NOMO-1 (cell line): ENCODE results near the gene ZNF407.
A peak's percentile ranks its signal among the peaks of the same experiment; 100 is the strongest.

Source experiments
- DNase-seq, 2 experiments: peaks; one replicate each; lab custom pipeline; 2025; ENCODE audit not compliant: unreplicated experiment in 2 of 2; lab: John Stamatoyannopoulos, UW

The ZNF407 gene

DNA sequence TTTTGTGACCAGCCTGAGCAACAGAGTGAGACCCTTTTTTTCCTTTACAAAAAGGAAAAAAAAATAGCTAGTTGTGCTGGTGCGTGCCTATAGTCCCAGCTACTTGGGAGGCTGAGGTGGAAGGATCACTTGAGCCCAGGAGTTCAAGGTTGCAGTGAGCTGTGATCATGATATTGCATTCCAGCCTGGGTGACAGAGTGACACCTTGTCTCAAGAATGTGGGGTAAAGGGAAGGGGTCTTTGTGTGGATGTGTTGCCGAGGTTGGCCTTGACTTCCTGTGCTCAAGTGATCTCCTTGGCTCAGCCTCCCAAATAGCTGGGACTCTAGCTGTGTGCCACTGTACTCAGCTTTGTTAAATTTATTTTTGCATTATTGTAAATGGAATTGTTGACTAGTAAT, 120.6 kb downstream of the ZNF407 start:
- no peak for DNase-seq

DNA sequence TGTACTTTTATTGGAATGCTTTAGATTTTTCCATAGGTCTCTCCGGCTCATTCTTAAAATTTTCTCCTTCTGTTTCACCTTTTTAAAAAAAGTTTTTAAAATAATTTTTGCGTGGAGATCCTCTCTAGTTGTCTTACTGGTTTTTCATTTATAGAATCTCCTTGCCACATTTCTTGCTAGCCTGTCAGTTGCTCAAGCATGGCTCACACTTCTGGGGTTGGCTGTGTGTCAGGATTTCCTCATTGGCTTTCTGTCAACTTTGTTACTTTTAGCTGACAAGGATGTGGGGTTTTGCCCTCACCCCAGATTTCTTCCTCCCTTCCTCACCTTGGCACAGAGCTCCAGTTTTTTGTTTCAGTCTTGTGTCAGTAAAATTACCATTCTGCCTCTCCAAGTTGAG, 124.6 kb downstream of the ZNF407 start:
- peak; percentile 14 to 41 for DNase-seq

DNA sequence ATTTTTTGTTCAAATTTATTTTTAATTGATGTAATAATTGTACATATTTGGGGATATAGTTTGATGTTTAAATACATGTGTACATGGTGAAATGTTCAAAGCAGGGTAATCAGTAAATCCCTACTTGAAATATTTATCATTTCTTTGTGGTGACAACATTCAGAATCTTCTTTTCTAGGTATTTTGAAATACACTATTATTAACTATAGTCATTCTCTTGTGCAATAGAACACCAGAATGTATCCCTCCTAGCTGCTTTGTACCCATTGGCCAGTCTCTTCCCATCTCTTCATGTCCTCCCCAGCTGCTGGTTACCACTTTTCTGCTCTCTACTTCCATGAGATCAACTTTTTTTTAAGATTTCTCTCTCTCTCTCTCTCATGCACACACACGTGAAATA, 126.5 kb downstream of the ZNF407 start:
- peak in 1 of 2 experiments; percentile 18 for DNase-seq

DNA sequence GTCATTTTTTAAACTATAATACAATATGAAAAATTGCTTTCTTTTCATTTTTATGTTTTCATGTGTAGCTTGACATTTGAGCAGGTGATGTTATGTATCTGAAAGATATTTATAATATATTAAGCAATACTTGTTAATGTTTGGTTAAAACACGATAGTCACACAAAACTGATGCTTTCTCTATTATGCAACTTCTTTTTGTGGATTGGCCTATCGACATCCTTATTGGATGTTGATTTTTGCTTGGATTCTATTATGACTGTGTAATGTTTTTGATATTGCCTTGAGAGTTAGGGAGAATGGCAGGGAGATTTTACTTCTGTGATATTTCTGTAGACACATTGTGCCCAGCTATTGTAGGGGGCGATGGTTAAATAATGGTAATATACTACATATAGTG, 128.0 kb downstream of the ZNF407 start:
- DNase-seq: no peak

DNA sequence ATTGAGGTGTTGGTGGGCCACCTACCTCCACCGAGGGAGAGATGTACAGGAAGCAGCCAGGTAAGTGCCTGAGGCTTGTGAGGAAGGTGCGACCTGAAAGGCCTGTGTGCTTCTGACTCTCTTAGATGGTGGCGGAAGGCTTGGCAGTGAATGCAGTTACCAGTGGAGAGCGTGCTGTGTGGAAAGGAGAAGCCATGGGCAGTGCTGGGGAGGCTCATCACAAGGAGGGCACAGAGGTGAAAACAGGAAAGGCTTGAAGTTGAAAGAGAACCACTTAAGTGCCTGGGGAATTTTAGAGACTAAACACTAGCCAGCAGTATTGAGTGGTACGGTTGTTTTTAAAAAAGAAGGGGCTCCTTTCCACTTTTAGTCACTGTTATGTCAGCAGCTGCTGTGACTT, 130.9 kb downstream of the ZNF407 start:
- no peak for DNase-seq

DNA sequence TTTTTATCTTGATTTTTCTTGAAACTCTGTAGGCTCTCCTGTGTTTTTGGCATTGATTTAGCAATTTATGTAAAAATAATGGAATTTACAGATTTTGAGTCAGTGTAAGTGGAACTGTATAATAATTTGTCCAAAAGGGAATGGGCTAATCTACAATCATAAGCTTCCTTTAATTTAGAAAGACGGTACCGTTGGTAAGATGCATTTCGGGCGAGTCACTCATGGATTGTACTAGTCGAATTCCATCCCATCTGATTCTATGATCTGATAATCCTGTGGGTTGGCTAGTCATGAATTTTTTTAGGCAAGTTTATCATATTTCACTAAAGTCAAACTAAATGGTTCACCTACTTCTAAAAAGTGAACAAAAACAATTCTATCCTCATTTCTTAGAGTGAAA, 133.4 kb downstream of the ZNF407 start:
- no peak for DNase-seq

DNA sequence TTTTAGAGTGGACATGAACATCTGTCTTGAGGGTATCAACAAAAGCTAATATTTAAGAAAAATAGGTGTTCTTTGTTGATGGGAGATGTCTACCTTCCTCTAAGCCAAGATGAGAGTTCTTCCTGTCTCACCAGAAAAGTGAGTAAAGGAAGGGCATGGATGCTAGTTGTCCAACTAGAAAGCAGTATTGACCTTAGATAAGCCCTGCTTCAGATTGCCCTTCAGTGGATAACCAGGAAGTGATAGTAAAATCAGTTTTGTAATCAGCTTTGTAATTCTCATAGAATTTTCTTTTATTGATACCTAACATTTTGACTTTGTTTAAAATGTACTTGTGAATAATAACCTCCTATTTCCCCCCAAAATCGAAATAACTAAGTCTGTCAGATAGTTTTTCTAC, 134.7 kb downstream of the ZNF407 start:
- no peak for DNase-seq

DNA sequence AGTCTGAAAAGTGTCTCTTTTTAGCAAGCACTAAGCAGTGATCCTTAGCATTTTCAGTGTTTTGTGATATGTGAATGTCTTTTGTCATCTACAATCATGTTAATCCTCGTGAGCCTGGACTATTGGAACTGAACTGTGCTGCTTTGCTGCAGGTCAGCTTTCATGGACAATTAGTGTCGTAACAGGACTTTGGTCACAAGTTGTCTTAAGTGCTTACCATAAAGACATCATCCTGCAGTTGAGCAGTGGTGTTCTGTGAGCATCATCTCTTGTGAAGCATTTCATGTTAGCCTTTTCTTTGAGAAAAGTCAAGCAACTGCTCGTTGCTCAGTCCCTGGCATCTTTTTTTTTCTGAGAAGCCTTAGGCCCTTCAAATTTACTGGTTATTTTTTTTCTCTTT, 135.9 kb downstream of the ZNF407 start:
- no peak for DNase-seq

DNA sequence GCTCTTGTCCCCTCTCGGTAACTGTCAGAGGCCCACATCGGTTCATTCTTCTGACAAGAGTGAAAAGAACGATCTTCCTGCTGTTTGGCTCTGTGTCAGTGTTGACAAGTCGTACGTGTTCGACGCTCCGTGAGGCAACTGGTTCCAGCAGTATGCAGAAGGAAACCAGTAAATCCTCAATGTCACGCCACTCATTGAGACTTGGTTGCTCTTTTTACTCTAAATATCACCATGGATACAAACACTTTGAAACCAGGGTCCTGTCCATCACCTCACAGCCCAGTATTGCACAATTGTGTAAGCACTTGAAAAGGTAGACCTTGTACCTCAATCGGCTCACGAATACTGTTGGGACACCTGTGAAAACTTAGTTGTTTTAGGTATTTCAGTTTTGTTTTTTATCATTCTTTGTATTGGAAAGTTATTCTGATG, 136.4 kb downstream of the ZNF407 start:
- DNase-seq: no peak

DNA sequence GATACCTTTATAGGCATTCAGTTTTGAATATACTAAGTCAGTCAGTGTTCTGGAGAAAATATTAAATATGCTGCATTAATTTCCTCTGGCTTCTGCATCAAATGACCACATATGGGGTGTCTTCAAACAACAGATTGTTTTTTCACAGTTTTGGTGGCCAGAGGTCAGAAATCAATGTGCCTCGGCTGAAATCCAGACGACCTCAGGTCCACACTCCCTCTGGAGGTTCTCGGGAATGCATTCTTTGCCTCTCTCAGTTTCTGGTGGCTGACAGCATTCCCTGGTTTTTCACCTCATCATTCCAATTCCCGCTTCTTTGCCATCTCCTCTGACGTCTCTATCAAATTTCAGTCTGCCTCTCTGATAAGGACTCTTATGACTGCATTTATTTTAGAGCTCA, 142.3 kb downstream of the ZNF407 start:
- DNase-seq: no peak

DNA sequence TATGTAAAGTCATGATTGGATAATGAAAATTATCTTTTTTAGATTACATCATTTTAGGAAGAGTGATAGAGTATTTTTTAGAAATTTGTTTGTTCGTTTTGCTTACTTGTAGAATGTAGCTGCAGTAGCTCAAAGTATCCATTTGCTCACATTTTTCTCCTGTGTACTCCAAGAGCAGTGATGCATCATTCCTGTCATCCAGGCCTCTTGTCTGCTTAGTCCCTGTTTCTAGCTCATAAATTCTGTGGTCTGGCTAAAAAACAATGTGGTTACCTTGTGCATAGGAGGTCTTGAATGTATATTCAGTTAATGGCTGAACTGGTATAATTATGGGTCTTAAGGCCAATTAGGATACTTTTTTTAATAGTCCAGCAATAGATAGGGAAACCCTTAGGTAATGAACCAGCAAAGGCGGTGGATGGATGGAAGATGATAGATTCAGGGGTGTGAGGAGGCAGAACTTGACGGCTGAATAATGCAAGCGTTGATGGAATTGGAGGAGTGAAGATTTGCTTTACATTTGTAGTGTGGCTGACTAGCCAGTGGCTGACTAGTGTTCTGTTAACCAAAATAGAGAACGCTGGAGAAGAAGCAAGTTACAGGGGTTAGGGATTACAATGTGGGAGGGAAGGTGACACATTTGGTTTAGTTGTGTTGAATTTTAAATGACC, 145.0 kb downstream of the ZNF407 start:
- no peak for DNase-seq

DNA sequence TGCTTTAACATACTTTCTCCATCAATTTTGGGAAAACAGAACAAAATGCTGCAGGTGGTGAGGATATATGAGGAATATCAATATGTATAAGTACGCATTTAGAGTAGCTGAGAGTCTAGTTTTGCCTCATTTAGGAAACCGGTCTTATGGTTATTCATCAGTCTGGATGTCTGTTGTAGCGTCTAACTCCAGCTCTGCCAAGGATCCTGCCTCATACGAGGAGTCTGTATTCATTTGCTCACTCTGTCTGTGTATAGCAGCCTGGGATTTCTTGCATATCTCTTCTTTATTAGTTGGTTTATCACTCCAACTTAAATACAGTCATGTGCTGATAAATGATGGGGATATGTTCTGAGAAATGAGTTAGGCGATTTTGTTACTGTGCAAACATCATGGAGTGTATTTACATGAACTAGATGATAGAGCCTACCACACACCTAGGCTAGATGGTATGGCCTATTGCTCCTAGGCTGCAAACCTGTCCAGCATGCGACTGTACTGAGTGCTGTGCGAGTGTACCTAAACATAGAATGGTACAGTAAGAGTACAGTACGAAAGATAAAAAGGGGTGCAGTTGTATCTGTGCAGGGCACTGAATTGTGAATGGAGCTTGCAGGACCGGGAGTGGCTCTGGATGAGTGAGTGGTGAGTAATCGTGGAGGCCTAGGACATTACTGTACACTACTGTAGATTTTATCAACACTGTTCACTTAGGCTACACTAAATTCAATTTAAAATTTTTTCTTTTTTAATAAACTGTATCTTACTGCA, 148.1 kb downstream of the ZNF407 start:
- DNase-seq: no peak

DNA sequence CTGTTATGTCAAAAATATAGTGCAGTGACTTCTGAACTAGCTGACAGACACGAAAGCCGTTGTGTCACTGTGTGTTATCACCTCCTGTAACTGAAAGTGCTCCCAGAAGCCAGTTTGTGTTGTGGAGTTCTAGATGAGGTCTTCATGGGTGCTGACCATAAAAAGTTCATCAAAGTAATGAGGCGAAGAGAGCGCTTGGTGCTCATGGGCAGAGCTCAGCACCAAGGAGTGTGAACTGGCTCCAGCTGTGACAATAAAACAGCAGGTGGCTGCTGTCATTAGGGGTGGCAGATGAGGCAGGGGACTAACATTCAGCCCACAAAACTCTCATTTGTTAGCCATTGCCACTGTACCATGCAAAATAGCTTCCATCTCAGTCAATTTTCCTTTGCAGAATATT, 151.1 kb downstream of the ZNF407 start:
- DNase-seq: no peak

DNA sequence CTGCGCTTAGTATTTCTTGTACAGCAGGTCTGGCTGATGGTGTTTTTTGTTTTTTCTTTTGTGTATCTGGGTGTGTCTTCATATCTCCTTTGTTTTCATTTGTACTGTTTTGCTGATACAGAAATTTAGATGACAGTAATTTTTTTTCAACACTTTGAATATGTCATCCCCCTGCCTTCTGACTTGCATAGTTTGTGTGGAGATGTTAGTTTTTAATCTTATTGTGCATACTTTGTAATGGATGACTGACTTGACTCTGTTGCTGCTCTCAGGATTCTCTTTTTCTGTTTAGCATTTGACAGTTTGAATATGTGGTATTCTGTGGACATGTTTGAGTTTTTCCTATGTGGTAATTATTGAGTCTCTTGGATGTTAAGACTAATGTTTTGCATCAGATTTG, 161.3 kb downstream of the ZNF407 start:
- DNase-seq: no peak

DNA sequence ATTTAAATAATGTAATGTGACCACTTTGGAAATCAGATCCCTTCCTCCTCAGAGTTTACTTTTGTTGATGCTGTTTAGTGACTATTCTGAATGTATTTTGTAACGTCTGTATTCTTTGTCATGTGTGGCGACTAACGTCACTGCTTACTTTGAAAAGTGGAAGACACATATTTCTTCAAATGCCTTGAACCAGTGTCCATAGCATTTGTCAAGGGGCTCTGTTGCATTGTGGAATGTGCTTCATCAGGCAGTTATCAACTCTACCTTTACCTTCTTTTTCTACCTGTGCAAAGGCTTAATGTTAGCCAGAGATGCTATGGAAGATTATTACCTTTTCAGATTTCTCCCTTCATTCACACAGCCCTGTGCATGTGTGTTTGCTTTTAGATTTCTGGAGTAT, 162.4 kb downstream of the ZNF407 start:
- no peak for DNase-seq

DNA sequence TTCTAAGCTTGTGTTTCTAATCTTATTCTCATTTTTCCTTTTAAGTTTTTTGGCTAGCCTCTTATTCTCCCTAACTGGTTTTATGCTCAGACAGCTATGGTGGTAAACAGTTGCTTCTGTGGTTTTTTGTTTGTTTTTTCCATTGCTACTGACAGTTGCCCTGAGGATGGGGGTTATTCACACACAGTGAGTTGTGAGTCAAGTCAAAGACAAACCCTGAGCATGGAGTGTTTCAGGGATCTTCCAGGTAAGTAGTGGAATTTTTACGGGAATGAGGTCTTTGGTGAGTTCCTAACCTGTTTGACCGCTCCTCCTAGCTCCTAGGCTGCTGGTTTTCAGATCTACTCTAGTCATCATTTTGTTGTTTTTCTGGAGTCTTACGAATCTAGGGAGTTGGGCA, 162.8 kb downstream of the ZNF407 start:
- no peak for DNase-seq

DNA sequence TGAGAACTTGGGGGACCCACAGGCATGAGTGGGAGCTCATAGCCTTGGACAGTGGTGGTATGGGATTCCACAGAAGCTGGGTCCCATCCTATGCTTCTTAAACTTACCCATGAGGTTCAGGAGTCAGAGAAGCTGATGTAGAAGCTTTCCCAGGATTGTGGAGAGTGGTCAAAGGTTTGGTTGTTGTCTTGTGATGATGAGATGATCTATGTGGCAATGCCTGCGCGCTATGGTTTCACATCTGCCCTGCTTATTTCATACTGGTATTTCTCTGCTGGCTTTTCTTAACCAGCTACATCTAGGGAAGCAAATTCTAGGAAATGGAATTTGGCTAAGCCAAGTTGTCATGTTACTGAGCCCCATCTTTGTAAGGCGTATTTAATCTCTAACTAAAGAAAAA, 168.6 kb downstream of the ZNF407 start:
- no peak for DNase-seq

DNA sequence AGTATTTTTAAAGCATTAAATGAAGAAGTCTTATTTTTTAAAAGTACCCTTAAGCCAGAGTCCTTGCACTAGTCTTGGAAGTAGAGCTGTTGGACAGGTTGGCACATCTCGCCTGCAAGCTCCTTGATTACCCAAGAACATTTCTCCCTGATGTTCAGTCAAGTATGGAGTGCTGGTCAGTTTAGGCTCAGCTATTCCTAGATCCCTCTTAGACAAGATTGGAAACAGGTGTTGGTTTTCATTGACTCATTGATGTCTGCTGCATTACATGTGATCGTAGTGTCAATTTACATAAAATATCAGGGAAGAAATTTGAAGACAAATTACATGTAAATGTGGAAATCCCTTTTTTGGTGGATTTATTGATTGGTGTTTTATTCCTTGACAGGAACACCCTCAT, 170.4 kb downstream of the ZNF407 start:
- no peak for DNase-seq

DNA sequence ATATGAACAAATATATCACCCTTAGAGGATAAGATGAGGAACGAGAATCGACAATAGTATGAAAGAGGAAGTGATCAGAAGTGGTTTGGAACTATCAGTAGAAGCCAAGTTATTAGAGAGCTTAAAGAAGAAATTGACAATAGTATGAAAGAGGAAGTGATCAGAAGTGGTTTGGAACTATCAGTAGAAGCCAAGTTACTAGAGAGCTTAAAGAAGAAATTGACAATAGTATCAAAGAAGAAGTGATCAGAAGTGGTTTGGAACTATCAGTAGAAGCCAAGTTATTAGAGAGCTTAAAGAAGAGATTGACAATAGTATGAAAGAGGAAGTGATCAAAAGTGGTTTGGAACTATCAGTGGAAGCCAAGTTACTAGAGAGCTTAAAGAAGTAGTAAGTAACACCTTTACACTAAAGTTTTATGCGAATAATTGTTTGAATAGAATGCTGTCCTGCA, 175.5 kb downstream of the ZNF407 start:
- DNase-seq: peak in 1 of 2 experiments; percentile 1

DNA sequence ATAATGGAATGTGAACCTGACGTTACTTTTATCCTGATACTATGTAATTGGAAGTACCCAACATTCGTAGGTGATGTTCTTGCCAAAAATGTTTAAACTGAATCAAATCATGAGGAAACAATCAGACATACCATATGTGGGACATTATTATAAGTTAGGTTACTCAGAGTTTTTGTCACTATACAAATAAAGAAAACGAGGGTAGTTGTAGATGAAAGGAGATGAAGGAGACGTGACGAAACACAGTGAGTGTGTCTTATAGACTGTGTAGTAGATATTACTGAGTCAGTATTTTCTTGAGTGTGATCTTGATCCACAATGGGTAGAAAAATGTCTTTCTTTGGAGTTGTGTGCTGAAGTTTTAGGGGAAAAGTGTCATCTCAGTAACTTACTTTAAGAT, 176.8 kb downstream of the ZNF407 start:
- no peak for DNase-seq

DNA sequence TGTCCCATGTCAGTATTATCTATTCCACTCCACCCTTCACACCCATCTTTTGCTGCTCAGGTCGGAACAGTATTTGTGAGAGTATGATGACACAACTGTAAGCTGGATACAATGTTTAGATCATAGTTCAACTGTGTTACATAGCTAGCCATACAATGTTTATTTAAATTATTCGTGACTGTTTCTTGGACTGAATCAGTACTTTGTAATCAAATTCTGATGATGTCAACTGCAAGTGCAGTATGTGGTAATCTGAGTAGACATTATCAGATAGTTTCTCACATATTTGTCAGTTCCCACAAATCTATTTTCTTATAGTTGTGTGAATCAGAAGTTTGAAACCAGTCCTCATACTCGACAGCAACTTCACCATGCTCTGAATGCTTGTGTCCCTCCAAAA, 177.6 kb downstream of the ZNF407 start:
- no peak for DNase-seq

DNA sequence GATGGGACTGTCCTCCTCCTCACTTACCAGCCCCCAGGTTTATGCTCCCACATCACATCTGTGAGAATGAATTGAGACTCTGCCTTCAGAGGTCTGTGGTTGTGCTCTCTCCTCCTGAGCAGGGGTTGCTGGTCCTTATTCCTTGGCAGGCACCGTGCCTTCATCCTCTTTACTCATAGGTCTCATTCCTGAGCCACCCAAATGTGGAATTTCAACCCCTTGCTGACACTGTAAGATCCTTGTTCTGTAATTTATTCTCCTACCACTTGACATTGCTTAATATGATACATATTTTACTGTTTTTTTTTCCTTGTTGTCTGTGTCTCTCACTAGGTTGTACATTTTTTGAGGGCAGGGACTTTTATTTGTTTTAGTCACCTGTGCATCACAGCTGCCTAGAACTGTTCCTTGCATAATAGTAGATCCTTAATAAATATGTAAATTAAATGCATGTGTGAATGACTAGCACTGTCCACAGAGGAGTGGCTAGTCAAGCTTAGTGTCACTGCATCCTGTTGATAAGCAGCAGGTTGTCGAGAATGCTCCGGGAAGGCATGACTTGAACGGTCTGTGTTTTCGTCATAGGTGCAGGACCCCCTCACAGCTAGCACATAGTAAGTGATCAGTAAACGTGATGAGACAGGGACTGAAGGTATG, 180.6 kb downstream of the ZNF407 start:
- DNase-seq: no peak
